Measurements from ENCODE around the gene BBIP1. TPM values are rescaled to one million over a fixed set of nuclear protein-coding genes. Genes with fewer than 3 reads are reported as not detected.
A peak's percentile ranks its signal among the peaks of the same experiment; 100 is the strongest.

BBIP1 gene
- total RNA-seq, 2 donors from 2014 or later = 18.2 to 23.1 TPM

GRCh38 chr10:110901954-110902819 is 16.8 kb downstream of the BBIP1 start:
- no peak for TF ChIP-seq CTCF (IDR thresholded peaks at IDR 0.05)
- Histone ChIP-seq H3K27ac (no peak overlapping the region), H3K27me3 (no peaks in the 10 kb centered on the region)

GRCh38 chr10:110900983-110901382 is 18.0 kb downstream of the BBIP1 start:
- no peaks in the 10 kb centered on the region for H3K4me1 ChIP-seq
- TF ChIP-seq CTCF (IDR thresholded peaks at IDR 0.05) = no peak
- H3K9me3 ChIP-seq = no peaks in the 10 kb centered on the region
- peaks cover 32% of the 10 kb centered on the region for H3K36me3 ChIP-seq
- H3K27ac ChIP-seq = no peak overlapping the region
- H3K4me3 ChIP-seq = no peak overlapping the region
- no peak for DNase-seq (ENCODE audit: low spot score)
- no peaks in the 10 kb centered on the region for H3K27me3 ChIP-seq

More at GRCh38 chr10:110901954-110902819, 16.8 kb downstream of the BBIP1 start:
- Histone ChIP-seq H3K4me1 (no peaks in the 10 kb centered on the region), H3K36me3 (peaks cover 26% of the 10 kb centered on the region), H3K9me3 (no peaks in the 10 kb centered on the region), H3K4me3 (no peak overlapping the region)
- no peak for DNase-seq (ENCODE audit: low spot score)

GRCh38 chr10:110898391-110898790 is 20.6 kb downstream of the BBIP1 start:
- no peak for TF ChIP-seq CTCF (IDR thresholded peaks at IDR 0.05)
- DNase-seq (ENCODE audit: low spot score) = no peak
- no peaks in the 10 kb centered on the region for H3K27me3 ChIP-seq
- H3K36me3 ChIP-seq = peaks cover 48% of the 10 kb centered on the region
- H3K9me3 ChIP-seq = no peaks in the 10 kb centered on the region
- H3K4me1 ChIP-seq = peaks cover 0 to 5% of the 10 kb centered on the region in 2 donors
- no peak overlapping the region for H3K27ac ChIP-seq
- H3K4me3 ChIP-seq = no peak overlapping the region

GRCh38 chr10:110897184-110897583 is 21.8 kb downstream of the BBIP1 start:
- H3K4me1 ChIP-seq = peaks cover 0 to 10% of the 10 kb centered on the region in 2 donors
- H3K27me3 ChIP-seq = no peaks in the 10 kb centered on the region
- peaks cover 48% of the 10 kb centered on the region for H3K36me3 ChIP-seq
- no peak overlapping the region for H3K27ac ChIP-seq
- DNase-seq (ENCODE audit: low spot score) = no peak
- H3K4me3 ChIP-seq = no peak overlapping the region
- no peak for TF ChIP-seq CTCF (IDR thresholded peaks at IDR 0.05)
- no peaks in the 10 kb centered on the region for H3K9me3 ChIP-seq

GRCh38 chr10:110893559-110894179 is 25.3 kb downstream of the BBIP1 start:
- TF ChIP-seq CTCF (IDR thresholded peaks at IDR 0.05) = peak; percentile 52 to 77
- Histone ChIP-seq H3K36me3 (peaks cover 44% of the 10 kb centered on the region), H3K4me3 (no peak overlapping the region), H3K9me3 (no peaks in the 10 kb centered on the region), H3K27me3 (no peaks in the 10 kb centered on the region), H3K4me1 (peaks cover 0 to 10% of the 10 kb centered on the region in 2 donors), H3K27ac (peak overlapping the region in 1 of 2 donors; percentile 4)
- no peak for DNase-seq (ENCODE audit: low spot score)

Measured in right atrium auricular region (tissue), 2 donors.